GM18519 (cell line): ENCODE results near the gene TNFRSF8.

ENCODE experiments used
- ATAC-seq: cut with Tn5 transposase; IDR thresholded peaks from one replicate; pipeline ENCODE4 v1.9.1; 2021; ENCODE audit warnings: mild to moderate bottlenecking, moderate library complexity; ENCODE audit not compliant: unreplicated experiment, low FRiP score

The TNFRSF8 gene

DNA sequence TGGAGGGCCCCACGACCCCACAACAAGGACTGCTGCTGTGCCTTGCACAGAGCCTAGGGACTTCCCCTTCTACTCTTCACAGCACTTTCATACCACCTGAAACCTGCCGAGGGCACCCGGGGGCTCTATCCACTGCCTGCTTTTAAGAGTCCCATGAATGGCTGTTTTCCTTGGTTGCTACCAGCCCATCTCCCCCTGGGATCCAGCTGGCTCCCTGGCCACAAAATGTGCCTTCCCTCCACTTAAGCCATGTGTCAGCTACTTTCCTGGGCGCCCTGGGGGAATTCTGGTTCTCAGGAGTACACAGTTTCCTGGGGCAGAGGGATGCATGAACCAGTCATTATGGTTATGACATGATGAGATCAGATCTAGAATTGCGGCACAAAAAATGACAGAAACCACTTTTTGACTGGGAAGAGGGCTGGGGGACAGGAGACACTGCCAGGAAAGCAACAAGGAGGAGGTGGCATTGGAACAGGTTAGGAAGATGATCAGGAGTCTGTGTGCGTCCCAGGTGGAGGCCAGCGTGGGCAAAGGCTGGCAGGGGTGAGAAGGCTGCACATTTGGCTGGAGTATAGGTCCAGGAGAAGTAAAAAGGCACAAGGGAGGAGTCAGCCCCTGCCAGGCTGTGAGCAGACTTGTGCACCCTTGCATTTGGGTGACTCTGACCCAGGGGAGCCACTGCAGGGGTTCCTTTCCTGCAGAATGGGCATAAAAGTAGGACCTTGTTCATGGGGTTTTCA lies 3.2 kb upstream of the TNFRSF8 start:
- ATAC-seq = no peak

DNA sequence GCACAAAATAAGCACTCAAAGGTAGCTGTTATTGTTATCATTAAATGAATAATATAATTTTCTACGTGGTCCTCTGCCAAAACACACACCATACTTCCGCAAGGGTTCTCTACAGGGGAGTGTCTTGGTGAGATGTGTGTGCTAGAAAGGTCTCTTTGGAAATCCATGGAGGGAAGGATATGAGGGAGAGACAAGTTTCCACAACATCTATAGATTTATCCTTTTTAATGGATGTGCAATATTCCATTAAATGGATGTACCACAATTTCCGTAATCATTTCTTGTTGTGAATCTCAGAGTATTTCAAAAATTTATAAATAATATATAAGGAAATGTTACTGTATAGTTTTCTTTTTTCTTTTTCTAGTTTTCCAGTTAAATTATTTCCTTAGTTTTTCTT lies 2.6 kb upstream of the TNFRSF8 start:
- ATAC-seq = no peak

DNA sequence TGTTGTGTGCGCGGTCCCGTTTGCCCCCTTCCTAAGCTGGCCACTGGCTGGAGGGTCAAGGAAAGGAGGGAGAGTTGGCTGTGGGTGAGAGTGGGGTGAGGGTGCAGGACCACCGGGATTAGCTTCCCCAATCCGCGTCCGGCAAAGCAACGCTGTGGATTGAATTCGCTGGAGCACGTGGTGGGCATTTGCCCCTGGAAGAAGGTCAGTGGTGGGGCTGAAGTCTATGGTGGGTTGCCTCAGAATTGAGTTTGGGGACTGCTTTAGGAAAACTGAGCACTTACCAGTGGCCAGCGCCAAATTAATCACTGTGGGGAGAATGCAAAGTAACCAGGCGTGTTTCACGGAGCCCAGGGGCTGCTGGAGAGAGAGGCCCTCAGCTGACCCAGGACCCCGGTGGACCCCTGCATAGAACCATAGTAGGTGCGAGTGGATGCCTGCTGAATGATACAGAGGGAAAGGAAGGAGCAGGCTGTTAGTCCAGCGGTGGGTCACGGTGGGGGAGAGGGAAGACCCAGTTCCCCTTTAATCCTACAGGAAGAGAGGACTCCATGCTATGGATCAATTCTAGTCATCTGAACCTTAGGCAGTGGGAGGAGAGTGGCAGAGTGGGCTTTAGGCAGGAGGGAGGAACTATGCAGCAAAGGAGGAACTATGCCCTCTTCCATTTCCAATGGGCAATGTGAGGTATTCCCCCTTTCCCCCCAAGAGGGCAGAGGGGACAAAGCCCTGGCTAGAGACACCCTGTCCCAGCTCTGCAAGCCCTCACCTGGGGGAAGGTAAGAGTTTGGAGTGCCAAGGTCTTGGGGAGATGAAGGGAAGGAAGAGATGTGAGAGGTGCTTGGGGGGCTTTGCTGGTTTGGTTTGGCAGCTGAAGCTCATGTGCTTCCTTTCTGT lies 1.2 kb downstream of the TNFRSF8 start:
- no peak for ATAC-seq

DNA sequence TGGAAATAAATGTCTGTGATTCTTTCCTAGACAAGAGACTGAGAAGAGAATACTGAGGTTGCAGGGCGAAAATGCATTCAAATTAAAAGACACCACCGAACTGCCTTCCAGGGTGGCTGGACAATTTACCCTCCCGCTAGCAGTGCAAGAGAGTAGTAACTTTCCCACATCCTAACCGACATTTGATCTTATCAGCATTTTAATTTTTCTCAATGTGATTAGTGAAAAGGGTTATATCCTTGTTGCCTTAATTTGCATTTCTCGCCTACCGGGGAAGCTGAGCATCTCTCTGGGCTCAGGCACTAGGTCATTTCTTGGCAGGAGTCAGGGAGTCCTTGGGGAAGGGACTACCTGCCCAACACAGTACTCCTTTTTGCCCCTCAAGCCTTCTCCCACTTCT lies 2.8 kb downstream of the TNFRSF8 start:
- ATAC-seq = no peak

DNA sequence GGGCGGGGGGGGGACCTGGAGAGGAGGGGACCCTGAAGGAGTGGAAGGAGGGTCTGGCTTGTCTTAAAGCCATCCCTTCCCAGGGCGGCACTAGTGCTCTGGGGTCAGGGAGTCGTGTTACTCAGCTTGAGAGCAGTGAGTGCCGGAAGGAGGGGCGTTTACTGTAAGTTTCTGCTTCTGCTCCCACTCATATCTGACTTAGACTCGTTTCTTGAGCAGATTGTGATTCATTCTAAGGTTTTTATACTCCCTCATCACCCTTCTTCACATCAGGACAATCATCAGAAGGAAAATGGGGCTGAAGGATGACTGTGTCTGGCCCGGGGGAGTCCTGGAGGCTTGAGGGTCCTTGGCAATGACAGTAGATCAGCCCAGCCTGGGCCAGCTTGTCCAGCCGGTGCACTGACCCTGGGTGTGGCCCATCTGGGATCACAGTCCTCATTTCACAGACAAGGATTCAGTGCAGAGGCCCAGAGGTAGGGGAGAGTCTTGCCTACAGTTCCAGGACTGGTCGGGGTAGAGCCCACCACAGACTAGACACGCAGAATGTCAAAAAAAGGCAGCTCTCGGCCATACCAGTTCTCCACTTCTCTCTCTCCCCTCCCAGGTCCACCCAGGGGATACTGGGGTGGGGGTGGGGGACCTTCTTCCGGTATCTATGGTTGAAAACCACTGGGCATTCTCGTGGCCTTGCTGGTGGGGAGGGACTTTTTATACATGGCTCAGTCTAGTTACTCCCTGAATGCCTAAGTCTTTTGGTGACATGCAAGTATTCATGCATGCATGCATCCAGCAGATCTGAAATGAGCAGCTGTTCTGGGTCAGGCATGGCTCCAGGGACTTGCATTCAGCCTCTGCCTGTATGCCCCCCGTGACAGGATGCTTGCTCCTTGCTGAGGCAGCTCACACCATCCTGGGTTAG lies 5.1 kb downstream of the TNFRSF8 start:
- no peak for ATAC-seq

DNA sequence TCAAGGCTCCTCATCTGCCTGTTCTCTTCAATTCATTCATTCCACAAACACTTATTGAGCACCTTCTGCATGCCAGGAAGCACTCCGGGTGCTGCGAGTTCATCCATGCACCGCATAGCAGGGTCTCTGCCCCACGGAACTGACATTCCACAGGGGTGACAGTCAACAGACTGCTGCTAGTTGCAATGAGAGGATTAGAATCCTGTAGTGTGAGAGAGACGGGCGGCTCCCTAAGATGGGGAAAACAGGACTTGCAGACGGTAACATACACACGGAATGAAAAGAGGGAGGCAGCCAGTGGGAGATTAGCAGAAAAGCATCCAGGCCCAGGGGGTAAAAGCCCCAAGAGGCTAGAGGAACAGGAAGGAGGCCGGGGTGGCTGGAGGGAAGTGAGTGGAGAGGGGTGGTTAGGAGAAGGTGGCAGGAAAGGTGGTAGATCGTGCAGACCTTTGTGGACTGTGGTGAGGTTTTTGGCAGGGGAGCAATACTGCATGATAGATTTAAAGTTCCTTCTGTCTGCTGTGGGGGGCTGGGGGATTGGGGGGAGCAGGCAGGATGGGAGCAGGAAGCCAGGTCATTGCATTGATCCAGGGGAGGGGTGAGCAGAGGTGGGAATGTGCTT lies 6.6 kb downstream of the TNFRSF8 start:
- ATAC-seq = no peak

DNA sequence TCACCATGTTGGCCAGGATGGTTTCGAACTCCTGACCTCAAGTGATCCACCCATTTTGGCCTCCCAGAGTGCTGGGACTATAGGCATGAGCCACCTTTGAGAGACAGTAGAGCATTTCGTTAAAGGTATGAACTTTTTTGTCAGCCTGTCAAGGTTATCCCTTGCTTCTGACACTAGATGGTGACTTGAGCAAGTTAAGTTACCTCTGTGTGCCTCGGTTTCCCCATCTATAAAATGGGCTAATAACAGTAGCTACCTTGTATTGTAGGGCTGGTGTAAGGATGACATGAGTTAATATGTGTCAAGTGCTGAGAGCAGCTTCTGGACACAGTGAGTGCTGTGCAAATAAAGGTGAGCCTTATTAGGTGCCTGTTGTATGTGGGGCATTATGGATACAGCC lies 8.8 kb downstream of the TNFRSF8 start:
- ATAC-seq = no peak

DNA sequence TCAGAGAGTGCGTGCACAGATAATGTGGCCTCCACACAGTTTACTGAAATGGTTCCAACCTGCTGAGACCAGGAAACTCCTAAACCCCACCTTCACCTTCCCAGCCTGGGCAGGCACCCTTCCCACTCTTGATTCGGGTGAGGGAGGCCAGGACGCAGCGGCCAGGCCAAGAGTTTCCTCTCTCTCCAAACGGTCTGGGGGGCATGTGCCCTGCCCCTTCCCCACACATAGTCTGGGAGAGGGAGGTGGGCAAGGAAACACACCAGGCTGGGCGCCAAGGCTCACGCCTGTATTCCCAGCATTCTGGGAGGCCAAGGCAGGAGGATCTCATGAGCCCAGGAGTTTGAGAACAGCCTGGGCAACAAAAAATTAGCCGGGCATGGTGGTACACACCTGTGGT lies 9.6 kb downstream of the TNFRSF8 start:
- ATAC-seq = no peak

DNA sequence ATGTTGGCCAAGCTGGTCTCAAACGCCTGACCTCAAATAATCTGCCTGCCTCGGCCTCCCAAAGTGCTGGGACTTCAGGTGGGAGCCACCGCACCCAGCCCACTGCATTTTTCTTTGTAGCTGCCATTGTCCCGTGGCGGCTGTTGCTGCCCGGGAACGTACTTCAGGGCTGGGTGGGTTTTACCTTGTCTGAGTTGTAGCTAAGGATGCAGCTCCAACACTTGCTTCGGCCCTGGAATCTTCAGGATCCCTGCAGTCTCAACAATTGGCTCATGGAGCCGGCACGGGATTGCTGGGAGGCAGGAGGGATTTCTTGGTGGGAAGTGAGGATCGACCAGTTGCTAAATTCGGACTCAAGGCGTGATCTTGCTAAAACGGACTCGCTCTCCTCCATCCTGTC lies 10.7 kb downstream of the TNFRSF8 start:
- ATAC-seq = no peak

DNA sequence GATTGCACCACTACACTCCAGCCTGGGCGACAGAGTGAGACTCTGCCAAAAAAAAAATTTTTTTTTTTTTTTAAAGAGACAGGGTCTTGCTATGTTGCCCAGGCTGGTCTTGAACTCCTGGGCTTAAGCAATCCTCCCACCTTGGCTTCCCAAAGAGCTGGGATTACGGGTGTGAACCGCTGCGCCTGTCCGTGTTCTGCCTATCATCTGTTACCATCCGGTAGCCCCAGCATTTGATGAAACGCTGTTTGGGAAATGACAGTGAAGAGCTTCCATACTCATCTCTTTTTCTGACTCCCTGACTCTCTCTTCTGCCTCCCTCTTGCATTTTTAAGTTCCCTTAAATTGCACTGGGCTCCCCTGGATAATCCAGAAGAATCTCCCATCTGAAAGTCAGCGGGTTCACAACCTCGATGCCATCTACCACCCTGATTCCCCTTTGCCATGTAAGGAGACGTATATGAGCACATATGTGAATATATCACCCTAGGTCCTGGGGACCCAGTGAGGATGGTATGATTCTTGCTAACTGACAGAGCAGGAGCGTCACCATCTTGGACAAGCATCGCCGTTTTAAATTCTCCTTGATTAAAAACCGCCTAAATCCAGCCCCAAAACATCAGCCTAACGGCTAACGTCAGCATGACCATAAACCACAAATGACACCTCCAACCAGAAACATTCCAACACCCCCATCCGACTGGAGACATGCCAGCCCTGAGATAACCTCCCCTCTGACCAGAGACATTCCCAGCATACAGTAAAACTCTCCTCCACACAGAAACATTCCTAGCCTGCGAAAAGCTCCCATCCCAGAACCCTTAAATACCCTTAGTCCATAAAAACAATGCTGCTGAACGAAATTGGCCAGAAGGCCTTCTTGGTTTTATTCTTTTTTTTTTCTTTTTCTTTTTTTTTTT lies 12.4 kb downstream of the TNFRSF8 start:
- no peak for ATAC-seq

DNA sequence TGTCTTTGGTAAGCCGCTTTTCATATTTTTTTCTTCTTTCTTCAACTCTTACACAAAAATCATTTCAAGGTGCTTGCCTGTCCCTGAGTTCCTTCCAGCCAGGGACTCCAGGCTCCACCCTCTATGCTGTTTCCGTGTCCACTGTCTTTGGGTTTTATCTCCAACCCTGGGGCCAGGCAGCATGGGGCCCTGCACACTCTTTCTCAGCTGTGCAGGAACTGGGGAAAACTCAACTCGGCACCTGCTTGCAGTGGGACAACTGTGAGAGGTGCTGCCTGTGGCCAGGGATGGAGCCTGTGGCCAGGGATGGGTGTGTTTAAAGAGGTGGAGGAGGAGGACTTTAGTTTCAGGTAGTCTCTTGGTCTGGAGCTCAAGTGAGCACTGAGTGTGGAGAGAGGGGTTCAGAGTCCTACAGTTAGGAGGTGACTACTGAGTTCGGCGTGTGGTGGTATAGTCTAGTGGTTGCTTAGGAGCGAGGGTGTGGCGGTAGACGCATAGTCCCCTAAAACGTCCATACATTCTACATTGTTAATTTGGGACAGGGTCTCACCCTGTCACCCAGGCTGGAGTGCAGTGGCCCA lies 13.4 kb downstream of the TNFRSF8 start:
- no peak for ATAC-seq

DNA sequence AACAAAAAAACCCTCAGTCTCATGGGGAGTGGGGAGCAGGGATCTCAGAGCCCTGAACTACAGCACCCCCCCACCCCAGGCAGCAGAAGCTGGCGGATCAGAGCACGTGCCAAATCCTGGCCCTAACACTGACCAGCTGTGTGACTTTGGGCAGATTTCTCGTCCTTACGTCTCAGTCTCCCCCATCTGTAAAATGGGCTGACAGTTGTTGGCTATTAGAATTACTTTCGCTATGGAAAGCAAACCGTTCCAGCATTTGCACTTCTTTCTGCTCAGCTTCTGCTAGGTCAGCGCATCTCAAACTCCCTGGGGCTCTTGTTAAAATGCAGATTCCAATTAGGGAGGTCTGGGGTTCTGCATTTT lies 15.5 kb downstream of the TNFRSF8 start:
- ATAC-seq = no peak

DNA sequence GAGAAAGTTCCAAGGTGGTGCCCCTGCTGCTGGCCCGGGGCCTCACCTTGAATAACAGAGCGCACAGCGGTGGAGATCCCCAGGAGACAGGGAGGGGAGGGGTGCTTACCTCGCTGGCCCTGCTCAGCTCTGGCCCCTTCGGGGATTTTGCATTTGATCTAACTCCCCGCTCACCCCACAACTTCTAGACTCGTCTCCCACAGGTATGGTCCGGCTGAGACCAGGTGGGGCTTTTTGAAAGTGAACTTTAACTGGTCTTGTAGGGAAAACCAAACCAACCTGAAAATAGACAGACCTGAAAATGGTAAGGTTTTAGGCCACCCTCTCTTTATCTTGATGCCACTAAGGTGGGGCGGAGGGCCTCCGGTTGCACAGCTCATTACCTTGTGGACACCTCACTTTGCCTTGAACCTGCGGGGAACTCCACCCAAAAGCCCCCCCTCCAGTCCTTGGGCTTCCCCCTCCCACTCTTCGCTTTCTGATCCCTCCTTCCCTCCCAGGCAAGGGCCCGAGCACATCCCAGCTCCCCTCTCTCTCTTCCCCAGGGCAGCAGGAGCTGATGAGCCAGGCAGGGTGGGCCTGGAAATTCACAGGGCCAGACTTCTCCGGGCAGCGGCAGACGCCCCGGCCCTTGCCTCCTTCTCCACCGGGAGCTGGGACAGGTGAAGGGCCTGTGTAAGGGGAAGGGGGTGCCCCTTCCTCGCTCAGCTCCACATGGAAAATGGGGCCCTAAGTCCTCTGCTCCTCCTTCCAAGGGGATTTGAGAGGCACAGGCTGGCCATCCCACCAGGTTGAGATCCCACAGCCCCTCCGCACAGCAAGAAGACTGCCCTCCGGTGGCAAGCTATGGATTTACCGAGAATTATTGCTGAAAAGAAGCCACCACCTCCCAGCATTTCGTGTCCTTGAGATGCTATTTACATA lies 16.1 kb downstream of the TNFRSF8 start:
- no peak for ATAC-seq

DNA sequence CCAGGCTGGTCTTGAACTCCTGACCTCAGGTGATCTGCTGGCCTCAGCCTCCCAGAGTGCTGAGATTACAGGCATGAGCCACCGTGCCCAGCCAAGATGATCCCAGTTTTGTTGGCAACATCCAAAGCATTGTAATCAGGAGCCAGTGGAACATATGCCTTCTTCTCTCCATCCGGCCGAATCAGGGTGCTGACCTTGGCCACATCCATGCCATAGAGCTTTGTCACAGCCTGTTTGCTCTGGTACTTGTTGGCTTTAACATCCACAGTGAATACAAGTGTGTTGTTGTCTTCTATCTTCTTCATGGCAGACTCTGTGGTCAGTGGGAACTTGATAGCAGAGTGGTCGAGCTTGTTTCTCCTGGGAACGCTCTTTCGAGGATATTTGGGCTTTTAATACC lies 17.1 kb downstream of the TNFRSF8 start:
- ATAC-seq = no peak

DNA sequence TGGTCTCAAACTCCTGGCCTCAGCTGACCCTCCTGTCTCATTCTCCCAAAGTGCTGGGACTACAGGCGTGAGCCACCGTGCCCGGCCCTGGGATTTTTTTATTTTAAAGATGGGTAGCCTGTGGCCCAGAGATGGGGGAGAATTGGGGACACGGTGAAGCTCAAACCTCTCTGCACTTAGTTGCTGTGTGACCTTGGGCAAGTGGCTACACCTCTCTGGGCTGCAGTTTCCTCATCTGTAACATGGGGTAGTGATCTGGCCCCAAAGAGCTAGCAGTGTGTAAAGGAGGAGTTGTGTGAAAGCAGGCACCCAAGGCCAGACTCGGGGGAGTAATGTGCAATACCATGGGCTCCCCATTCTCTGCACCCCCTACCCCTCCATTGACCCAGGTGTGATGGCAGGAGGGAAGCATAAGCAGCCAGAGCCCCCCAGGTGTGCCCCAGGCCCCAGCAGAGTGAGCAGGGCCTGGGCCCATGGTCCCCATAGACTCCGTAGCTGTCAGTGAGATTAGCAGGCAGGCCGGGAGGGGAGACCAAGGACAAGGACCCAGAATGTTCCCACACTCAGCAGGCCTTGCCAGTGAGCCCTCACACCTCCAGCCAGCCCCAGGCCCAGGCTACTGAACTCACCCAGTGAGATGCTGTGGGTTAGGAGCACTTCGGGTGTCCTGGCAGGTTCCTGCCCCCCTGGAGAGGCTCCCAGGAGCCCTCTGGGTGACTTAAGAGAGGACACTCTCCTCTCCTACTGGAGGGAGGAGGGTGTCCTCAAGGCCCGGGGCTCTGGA lies 17.9 kb downstream of the TNFRSF8 start:
- no peak for ATAC-seq

DNA sequence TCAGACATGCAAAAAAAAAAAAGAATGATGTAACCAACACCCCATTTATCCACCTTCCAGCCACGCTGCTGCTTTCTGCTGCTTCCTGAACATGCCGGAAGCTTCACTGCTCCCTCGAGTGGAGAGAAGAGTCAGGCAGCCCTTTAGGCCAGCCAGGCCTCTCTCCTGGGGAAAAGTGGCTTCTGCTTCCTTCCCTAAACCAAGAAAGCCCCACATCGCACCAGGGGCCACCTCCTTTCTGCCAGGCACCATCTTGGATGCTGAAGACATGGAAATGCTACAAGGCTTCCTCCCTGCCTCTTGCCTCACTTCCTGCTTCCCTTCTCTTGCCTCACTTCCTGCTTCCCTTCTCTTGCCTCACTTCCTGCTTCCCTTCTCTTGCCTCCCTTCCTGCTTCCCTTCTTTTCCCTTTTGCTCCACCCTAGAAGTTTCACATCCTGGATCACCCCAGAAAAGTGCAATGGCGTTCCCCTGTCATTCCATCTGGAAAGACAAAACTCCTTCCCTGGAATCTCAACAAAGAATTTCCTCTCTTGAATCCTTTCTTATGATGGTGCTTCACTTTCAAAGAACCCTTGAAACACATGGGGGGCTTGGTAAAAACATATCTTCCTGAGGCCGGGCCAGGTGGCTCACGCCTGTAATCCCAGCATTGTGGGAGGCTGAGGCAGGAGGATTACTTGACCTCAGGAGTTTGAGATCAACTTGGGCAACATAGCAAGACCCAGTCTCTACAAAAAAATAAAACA lies 18.7 kb downstream of the TNFRSF8 start:
- ATAC-seq = no peak

DNA sequence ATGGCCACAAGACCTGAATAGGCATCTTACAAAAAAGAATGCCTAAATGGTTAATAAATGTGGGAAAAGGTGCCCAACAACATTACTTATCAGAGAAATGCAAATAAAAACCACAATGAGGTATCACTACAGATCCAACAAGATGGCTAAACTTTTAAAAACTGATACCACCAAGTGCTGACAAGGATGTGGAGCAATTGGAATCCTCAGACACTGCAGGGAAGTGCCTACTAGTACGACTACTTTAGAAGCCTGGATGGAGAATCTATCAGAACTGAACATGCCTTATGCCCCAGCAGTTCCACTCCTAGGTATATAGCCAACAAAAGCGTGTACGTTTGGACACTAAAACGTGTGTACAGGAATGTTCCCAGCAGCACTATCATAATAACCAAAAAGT lies 19.9 kb downstream of the TNFRSF8 start:
- no peak for ATAC-seq
